Measurements from ENCODE around the gene FLVCR1. TPM values are rescaled to one million over a fixed set of nuclear protein-coding genes. Genes with fewer than 3 reads are reported as not detected.
A peak's percentile ranks its signal among the peaks of the same experiment; 100 is the strongest.

Gene FLVCR1
- total and polyA plus RNA-seq, 4 donors: 0.85 to 14.6 (median 2.4) TPM

DNA sequence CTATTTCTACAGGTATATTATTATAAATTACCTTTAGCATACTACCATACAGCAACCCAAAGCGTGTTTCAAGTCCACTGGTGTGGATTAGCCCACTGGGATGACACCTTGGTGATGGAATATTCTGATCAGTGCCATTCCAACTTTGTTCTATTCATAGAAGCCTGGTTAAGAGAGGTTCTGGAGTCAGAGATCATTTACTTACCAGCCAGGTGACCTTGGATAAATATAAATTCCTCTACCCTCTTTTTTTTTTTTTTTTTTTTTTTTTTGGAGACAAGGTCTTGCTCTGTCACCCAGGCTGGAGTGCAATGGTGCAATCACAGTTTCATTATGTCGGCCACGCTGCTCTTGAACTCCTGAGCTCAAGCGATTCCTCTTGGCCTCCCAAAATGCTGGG is 10.5 kb upstream of the FLVCR1 start, which contains the start of gene SPATA45:
TSS of gene SPATA45 (minus strand) at position 101 of the 400 bp plus-strand sequence. CDS start 11,500 bp downstream, outside the sequence.
- Histone ChIP-seq H3K9ac (ENCODE audit: low read depth in 1 of 2, low read length in 2 of 2) (no peak within 1 kb of the TSS), H3K4me3 (ENCODE audit: low read depth in 1 of 3, low read length in 3 of 3) (no peak within 1 kb of the TSS), H3K4me1 (ENCODE audit: control insufficient read depth in 4 of 4, insufficient read depth in 4 of 4, low read length in 3 of 4) (no peaks in the 10 kb centered on the region), H3K36me3 (ENCODE audit: control insufficient read depth in 4 of 4, insufficient read depth in 3 of 4, low read depth in 1 of 4, low read length in 3 of 4) (no peaks in the 10 kb centered on the region), H3K27ac (ENCODE audit: low read depth in 1 of 2, low read length in 2 of 2) (no peak within 1 kb of the TSS), H3K27me3 (ENCODE audit: control insufficient read depth in 4 of 4, insufficient read depth in 4 of 4, low read length in 3 of 4) (no peaks in the 10 kb centered on the region), H3K9me3 (ENCODE audit: control insufficient read depth in 4 of 4, low read length in 3 of 4) (peaks cover 0 to 2% (median under 1%) of the 10 kb centered on the region in 4 donors)
- TF ChIP-seq HNF4G (IDR thresholded peaks at IDR 0.05): no peak
- TF ChIP-seq FOXA1 (IDR thresholded peaks at IDR 0.05): no peak
- DNase-seq (ENCODE audit: low spot score): no peak
- WGBS: 95% methylated on average over 4 of the region's 4 CpGs

GRCh38 chr1:212852105-212852688 is 5.9 kb upstream of the FLVCR1 start:
- no peaks in the 10 kb centered on the region for H3K9me3 ChIP-seq (ENCODE audit: control insufficient read depth in 4 of 4, low read length in 3 of 4)
- no peak overlapping the region for H3K4me3 ChIP-seq (ENCODE audit: low read depth in 1 of 3, low read length in 3 of 3)
- H3K27ac ChIP-seq (ENCODE audit: low read depth in 1 of 2, low read length in 2 of 2): no peak overlapping the region
- 90% methylated on average over 5 of the region's 5 CpGs for WGBS
- no peak for TF ChIP-seq YY1 (IDR thresholded peaks at IDR 0.05)
- TF ChIP-seq, protein P1, sequence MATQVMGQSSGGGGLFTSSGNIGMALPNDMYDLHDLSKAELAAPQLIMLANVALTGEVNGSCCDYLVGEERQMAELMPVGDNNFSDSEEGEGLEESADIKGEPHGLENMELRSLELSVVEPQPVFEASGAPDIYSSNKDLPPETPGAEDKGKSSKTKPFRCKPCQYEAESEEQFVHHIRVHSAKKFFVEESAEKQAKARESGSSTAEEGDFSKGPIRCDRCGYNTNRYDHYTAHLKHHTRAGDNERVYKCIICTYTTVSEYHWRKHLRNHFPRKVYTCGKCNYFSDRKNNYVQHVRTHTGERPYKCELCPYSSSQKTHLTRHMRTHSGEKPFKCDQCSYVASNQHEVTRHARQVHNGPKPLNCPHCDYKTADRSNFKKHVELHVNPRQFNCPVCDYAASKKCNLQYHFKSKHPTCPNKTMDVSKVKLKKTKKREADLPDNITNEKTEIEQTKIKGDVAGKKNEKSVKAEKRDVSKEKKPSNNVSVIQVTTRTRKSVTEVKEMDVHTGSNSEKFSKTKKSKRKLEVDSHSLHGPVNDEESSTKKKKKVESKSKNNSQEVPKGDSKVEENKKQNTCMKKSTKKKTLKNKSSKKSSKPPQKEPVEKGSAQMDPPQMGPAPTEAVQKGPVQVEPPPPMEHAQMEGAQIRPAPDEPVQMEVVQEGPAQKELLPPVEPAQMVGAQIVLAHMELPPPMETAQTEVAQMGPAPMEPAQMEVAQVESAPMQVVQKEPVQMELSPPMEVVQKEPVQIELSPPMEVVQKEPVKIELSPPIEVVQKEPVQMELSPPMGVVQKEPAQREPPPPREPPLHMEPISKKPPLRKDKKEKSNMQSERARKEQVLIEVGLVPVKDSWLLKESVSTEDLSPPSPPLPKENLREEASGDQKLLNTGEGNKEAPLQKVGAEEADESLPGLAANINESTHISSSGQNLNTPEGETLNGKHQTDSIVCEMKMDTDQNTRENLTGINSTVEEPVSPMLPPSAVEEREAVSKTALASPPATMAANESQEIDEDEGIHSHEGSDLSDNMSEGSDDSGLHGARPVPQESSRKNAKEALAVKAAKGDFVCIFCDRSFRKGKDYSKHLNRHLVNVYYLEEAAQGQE (IDR thresholded peaks at IDR 0.05): no peak
- peaks cover 0 to 6% (median 2%) of the 10 kb centered on the region in 4 donors for H3K4me1 ChIP-seq (ENCODE audit: control insufficient read depth in 4 of 4, insufficient read depth in 4 of 4, low read length in 3 of 4)
- no peak overlapping the region for H3K9ac ChIP-seq (ENCODE audit: low read depth in 1 of 2, low read length in 2 of 2)
- no peaks in the 10 kb centered on the region for H3K27me3 ChIP-seq (ENCODE audit: control insufficient read depth in 4 of 4, insufficient read depth in 4 of 4, low read length in 3 of 4)
- DNase-seq (ENCODE audit: low spot score): no peak
- no peaks in the 10 kb centered on the region for H3K36me3 ChIP-seq (ENCODE audit: control insufficient read depth in 4 of 4, insufficient read depth in 3 of 4, low read depth in 1 of 4, low read length in 3 of 4)

- Histone ChIP-seq H3K36me3 (ENCODE audit: control insufficient read depth in 4 of 4, insufficient read depth in 3 of 4, low read depth in 1 of 4, low read length in 3 of 4) (no peaks in the 10 kb centered on the region), H3K4me1 (ENCODE audit: control insufficient read depth in 4 of 4, insufficient read depth in 4 of 4, low read length in 3 of 4) (peaks cover under 1 to 8% (median 5%) of the 10 kb centered on the region in 4 donors), H3K9me3 (ENCODE audit: control insufficient read depth in 4 of 4, low read length in 3 of 4) (no peaks in the 10 kb centered on the region), H3K4me3 (ENCODE audit: low read depth in 1 of 3, low read length in 3 of 3) (no peak overlapping the region), H3K9ac (ENCODE audit: low read depth in 1 of 2, low read length in 2 of 2) (no peak overlapping the region), H3K27me3 (ENCODE audit: control insufficient read depth in 4 of 4, insufficient read depth in 4 of 4, low read length in 3 of 4) (no peaks in the 10 kb centered on the region), H3K27ac (ENCODE audit: low read depth in 1 of 2, low read length in 2 of 2) (no peak overlapping the region)
- no peak for DNase-seq (ENCODE audit: low spot score)
- TF ChIP-seq RXRA (IDR thresholded peaks at IDR 0.05) (peak in 1 of 2 donors; percentile 26), FOXA1 (IDR thresholded peaks at IDR 0.05) (no peak), GABPA (IDR thresholded peaks at IDR 0.05 in 1 of 2, conservative IDR thresholded peaks at IDR 0.05 in 1 of 2) (no peak), JUND (IDR thresholded peaks at IDR 0.05) (peak in 1 of 2 donors; percentile 11), HNF4A (conservative IDR thresholded peaks at IDR 0.05) (peak; percentile 46 to 67), FOXA2 (IDR thresholded peaks at IDR 0.05) (no peak), TAF1 (conservative IDR thresholded peaks at IDR 0.05) (no peak), YY1 (IDR thresholded peaks at IDR 0.05) (no peak), EGR1 (IDR thresholded peaks at IDR 0.05; ENCODE audit: low read depth in 2 of 2) (no peak), ZBTB33 (IDR thresholded peaks at IDR 0.05) (no peak), RAD21 (IDR thresholded peaks at IDR 0.05) (no peak), MAX (IDR thresholded peaks at IDR 0.05) (no peak)
- TF ChIP-seq, protein P2, sequence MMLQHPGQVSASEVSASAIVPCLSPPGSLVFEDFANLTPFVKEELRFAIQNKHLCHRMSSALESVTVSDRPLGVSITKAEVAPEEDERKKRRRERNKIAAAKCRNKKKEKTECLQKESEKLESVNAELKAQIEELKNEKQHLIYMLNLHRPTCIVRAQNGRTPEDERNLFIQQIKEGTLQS (IDR thresholded peaks at IDR 0.05): no peak
- TF ChIP-seq, protein P1 (IDR thresholded peaks at IDR 0.05): no peak
- 60% methylated on average over 5 of the region's 5 CpGs for WGBS
These were observed 4.4 kb upstream of the FLVCR1 start for GRCh38 chr1:212853658-212854057.

All from liver (tissue), 9 donors.